Measurements from ENCODE around the gene WDHD1.

The WDHD1 gene

GRCh38 chr14:55026793-55027561, at the start of gene WDHD1, which contains the start of gene SOCS4:
WDHD1 (minus strand) TSS chr14:55027099; CDS start chr14:55026787, 312 bp downstream.
SOCS4 (plus strand) TSS chr14:55027236; CDS start chr14:55043042, 15,806 bp downstream.
- TF ChIP-seq POLR2A (IDR thresholded peaks at IDR 0.05; ENCODE audit: extremely low read depth, insufficient read length) = peak; percentile 91
- peak; percentile 87 for TF ChIP-seq MYC (IDR thresholded peaks at IDR 0.05; ENCODE audit: low read depth, low read length)
- TF ChIP-seq, protein P1, sequence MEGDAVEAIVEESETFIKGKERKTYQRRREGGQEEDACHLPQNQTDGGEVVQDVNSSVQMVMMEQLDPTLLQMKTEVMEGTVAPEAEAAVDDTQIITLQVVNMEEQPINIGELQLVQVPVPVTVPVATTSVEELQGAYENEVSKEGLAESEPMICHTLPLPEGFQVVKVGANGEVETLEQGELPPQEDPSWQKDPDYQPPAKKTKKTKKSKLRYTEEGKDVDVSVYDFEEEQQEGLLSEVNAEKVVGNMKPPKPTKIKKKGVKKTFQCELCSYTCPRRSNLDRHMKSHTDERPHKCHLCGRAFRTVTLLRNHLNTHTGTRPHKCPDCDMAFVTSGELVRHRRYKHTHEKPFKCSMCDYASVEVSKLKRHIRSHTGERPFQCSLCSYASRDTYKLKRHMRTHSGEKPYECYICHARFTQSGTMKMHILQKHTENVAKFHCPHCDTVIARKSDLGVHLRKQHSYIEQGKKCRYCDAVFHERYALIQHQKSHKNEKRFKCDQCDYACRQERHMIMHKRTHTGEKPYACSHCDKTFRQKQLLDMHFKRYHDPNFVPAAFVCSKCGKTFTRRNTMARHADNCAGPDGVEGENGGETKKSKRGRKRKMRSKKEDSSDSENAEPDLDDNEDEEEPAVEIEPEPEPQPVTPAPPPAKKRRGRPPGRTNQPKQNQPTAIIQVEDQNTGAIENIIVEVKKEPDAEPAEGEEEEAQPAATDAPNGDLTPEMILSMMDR (IDR thresholded peaks at IDR 0.05; ENCODE audit: low read depth, low read length) = no peak
- TF ChIP-seq, protein P2, sequence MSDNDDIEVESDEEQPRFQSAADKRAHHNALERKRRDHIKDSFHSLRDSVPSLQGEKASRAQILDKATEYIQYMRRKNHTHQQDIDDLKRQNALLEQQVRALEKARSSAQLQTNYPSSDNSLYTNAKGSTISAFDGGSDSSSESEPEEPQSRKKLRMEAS (IDR thresholded peaks at IDR 0.05; ENCODE audit: low read depth, low read length) = peak; percentile 85
- peak within 1 kb of the TSS; percentile 92 for H3K4me3 ChIP-seq (ENCODE audit: low read depth, low read length)
- DNase-seq (ENCODE audit: low read depth) = peak; percentile 96

- H3K4me3 ChIP-seq (ENCODE audit: low read depth, low read length) = no peak overlapping the region
- TF ChIP-seq MYC (IDR thresholded peaks at IDR 0.05; ENCODE audit: low read depth, low read length) = no peak
- TF ChIP-seq, protein P1 (IDR thresholded peaks at IDR 0.05; ENCODE audit: low read depth, low read length) = no peak
- no peak for TF ChIP-seq POLR2A (IDR thresholded peaks at IDR 0.05; ENCODE audit: extremely low read depth, insufficient read length)
- TF ChIP-seq, protein P2 (IDR thresholded peaks at IDR 0.05; ENCODE audit: low read depth, low read length) = no peak
- DNase-seq (ENCODE audit: low read depth) = no peak
Measured at GRCh38 chr14:55075628-55076175, 48.8 kb upstream of the WDHD1 start.

DNA sequence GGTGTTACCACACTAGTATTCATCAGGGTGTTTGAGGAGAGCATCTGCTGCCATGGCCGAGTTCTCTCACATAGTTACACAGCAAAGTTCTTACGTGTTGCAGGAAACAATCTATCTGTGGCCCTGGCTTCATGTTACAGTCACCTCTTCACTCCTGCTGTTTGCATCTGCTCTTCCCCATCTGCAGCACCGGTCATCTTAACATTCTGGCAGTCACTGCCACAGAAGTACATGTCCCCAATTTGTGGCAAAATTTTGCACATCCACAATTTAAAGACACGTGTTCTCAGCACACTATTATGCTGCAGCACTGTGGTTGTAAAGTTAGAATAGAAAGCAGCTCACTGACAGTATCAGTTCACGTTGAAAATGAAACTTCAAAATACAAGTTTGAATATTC, 47.8 kb upstream of the WDHD1 start:
- DNase-seq (ENCODE audit: low read depth) = no peak
- no peak for TF ChIP-seq MYC (IDR thresholded peaks at IDR 0.05; ENCODE audit: low read depth, low read length)
- TF ChIP-seq, protein P2 (IDR thresholded peaks at IDR 0.05; ENCODE audit: low read depth, low read length) = 0 out of 2 replicates have a peak, but pooled peaks have one; percentile 6
- no peak overlapping the region for H3K4me3 ChIP-seq (ENCODE audit: low read depth, low read length)

DNA sequence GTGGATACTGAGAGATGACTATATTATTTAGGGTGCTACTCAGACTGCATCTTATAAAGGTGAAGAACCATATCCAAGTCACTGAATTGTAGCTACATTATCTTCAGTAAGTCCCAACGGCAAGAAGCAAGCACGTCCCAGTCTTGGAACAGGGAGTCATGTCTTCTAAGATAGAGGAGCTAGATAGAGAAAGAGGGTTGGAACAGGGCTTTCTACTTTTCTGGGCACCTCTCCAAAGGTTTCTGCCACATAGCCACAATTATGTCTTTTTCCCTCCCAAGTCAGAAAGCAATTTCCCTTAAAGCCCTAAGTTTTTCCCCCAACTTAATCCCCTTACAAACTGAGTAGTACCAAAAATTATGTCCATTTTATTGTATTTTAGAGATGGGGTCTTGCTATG, 47.0 kb upstream of the WDHD1 start:
- H3K4me3 ChIP-seq (ENCODE audit: low read depth, low read length) = no peak overlapping the region
- no peak for DNase-seq (ENCODE audit: low read depth)
- TF ChIP-seq, protein P1 (IDR thresholded peaks at IDR 0.05; ENCODE audit: low read depth, low read length) = no peak
- TF ChIP-seq MYC (IDR thresholded peaks at IDR 0.05; ENCODE audit: low read depth, low read length) (no peak), POLR2A (IDR thresholded peaks at IDR 0.05; ENCODE audit: extremely low read depth, insufficient read length) (no peak)
- TF ChIP-seq, protein P2 (IDR thresholded peaks at IDR 0.05; ENCODE audit: low read depth, low read length) = no peak

DNA sequence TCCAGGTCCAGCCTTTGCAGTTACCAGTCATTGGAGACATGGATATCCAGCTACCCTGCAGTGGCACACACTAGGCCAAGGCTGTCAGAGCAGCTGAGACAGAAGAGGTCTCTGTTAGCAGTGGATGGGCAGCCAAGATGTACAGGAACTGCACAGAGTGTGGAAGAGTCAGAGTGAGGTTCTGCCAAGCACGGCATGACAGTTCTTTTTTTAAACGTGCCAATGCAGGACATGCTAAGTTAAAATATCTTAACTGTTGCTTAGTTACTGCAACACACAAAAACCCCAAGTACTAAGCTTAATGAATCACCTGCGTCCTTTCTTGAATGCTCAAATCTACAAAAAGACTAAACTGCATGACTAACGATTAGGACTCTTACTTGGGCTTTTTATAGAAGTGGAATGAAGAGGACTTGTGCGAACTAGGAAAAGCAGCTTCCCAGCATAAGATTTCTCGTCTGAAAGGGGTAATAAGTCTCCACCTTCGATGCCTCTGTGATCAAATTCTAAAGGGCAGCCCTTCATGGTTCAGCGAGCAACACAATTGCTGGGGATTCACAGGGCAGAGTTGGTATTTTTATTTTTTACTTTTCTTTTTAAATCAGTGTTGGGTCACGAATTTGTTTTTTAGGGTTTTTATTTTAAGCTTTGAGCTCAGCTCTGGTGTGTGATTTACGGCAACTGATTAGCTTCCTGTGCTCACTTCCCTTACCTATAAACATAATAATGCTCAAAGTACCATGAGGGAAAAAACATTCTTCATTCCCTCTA, 45.2 kb upstream of the WDHD1 start:
- no peak for DNase-seq (ENCODE audit: low read depth)
- H3K4me3 ChIP-seq (ENCODE audit: low read depth, low read length) = no peak overlapping the region
- TF ChIP-seq POLR2A (IDR thresholded peaks at IDR 0.05; ENCODE audit: extremely low read depth, insufficient read length) (no peak), MYC (IDR thresholded peaks at IDR 0.05; ENCODE audit: low read depth, low read length) (no peak)
- TF ChIP-seq, protein P1 (IDR thresholded peaks at IDR 0.05; ENCODE audit: low read depth, low read length) = no peak
- TF ChIP-seq, protein P2 (IDR thresholded peaks at IDR 0.05; ENCODE audit: low read depth, low read length) = no peak
